ENCODE measurements around the gene SUSD4.

- TF ChIP-seq POLR2A (IDR thresholded peaks at IDR 0.05) (no peak), CTCF (IDR thresholded peaks at IDR 0.05) (no peak), POLR2AphosphoS5 (IDR thresholded peaks at IDR 0.05) (no peak)
Observed at GRCh38 chr1:223355699-223356098, 8.3 kb downstream of the SUSD4 start.

Measured in prostate gland (tissue), 2 donors.